Muscle of arm (tissue), 12 donors: ENCODE results near the gene EFEMP1. TPM values are rescaled to one million over a fixed set of nuclear protein-coding genes. Genes with fewer than 3 reads are reported as not detected.
"Not testable (repeated sequence)": the region's sequence is repeated elsewhere in the genome, so short reads cannot be mapped to it uniquely, and the experiment has no call there.

Experiments used
- DNase-seq: peaks from one replicate; pipeline ENCODE4 v3.0.0-alpha.2; 2013
- polyA plus RNA-seq, 12 donors: library from polyadenylated mRNA; unstranded; fragments of 120-200 nt; gene quantifications; one replicate each; pipeline ENCODE4 v1.2.1, GENCODE V29; 2013; ENCODE audit not compliant: insufficient read length in 12 of 12

Gene EFEMP1
- polyA plus RNA-seq, 12 donors = 19.1 to 74.2 (median 35.5) TPM; not detected in 1

DNA sequence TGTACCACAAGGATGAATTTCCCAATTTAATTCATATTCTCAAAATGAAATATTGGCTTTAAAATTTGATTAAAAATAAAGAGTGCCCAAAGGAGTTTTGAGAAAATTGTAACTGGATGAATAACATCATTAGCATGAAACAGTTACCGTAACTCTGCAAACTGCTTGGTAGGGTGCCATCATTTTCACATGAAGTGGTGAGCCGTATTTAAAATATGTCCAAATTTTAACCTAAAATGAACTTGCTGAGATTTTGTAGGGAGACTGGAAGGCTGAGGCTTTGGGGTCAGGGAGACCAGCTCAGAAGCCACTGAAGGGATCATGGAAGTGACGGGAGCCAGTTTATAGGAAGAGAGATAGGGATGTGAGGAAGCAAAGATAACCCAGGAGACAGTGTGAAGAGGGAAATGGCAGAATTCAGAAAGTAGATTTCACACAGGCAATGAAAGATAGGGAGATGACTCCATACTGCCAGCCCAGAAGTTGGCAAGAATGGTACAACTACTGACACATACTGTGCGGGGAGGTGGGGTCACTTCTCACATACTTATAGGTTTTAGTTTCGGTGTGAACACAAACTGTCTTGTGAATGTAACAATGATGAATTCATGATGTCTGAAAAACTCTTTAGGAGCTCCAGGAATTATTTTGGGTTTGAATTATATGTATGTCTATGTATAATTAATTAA is 53.8 kb downstream of the EFEMP1 start:
- DNase-seq = no peak

DNA sequence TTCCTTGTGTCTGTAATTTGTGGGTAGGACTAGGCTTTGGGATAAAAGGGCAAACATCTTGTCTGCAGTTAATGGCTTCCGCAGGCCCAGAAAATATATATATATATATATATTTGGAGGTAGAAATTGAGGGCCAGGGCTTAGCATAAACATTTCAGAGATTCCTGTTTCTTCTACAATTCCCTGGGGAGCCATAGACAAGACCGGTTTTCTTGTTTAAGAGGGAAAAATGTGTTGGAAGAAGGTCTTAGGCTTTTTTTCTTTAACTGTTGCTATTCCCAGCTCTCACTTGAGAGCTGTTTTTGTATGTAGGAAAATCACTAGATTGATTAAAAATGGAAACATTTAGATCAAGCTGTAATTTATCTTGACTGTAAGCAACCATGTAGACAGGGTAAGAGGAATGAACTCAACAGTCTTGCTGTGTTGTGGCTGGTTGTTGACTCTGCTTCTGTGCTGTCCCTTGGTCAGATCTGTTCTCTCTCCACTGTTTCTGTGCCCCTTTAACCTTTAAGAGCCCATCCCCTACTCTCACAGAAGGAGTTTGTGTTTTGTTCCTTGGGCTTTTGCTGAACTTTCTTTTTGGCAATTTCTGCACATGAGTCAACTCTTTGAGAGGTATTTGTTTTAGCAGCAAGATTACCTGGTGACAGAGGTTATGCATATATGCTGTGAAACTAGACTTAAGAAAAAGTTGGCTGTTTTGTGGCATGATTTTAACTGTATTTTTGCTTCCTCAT is 58.3 kb downstream of the EFEMP1 start:
- DNase-seq = no peak

DNA sequence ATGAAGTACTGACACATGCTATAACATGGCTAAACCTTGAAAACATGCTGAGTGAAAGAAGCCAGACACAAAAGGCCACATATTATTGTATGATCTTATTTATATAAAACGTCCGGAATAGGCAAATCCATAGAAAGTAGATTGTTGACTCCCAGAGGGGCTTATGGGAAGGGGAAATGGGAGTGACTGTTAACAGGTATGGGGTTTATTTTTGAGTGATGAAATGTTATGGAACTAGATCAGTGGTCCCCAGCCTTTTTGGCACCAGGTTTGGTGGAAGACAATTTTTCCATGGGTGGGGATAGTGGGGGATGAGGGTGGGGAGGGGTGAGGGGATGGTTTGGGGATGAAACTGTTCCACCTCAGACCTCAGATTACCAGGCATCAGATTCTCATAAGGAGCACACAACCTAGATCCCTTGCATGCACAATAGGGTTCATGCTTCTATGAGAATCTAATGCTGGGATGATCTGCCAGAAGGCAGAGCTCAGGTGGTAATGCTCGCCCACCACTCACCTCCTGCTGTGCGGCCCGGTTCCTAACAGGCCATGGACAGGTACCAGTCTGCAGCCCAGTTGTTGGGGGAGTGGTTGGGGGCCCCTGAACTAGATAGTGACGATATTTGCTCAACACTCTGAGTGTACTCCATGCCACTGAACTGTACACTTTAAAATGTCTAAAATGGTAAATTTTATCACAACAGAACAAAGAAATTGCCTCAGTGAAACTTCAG is 59.1 kb downstream of the EFEMP1 start:
- no peak for DNase-seq

DNA sequence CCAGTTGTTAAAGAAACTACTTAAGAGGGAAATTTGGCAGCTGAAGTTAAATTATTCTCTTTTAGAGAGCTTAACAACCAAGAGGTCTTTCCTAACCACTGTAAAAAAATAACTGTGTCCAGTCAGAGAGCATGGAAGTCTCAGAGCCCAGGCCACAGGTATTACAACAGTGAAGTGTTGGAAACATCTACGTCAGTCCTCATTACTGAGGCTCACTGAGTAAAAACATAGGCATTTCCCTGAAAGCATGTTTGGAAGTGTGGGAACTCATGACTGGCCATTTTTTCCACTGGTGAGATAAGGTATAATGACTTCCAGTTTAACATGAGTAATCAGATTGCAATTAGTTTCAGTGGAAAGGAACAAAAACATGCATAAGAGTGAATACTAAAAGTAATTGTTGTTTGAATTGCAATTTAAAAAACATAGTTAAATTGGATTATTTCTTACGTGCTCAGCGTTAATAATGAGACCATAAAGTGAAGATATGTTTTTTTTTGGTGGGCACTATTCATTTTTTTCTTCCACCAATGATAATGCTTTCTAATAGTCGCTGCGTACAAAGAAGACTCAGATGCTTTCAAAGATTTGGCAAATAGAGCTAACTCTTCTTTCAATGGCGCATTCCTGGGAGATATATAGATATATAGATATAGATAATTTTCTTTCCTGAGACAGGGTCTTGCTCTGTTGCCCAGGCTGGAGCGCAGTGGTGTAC is 60.8 kb downstream of the EFEMP1 start:
- no peak for DNase-seq

DNA sequence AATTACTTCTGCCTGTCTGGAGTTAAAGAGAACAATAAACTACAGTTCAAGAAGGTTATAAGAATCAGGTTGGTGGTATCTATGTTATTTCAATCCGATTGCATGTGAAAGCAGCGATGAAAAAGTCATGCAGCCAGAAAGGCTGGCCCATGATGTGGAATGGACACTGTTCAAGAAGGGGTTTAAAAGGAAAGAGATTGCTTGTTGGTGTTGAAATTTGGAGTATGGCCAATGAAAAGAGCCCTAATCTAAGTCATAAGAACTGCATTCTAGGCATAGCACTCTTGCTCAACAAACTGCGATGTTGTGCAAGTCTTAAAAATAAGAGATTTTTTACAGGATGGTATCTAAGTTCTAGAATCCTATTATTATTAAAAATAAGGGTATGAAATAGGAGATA is 61.3 kb downstream of the EFEMP1 start:
- no peak for DNase-seq

DNA sequence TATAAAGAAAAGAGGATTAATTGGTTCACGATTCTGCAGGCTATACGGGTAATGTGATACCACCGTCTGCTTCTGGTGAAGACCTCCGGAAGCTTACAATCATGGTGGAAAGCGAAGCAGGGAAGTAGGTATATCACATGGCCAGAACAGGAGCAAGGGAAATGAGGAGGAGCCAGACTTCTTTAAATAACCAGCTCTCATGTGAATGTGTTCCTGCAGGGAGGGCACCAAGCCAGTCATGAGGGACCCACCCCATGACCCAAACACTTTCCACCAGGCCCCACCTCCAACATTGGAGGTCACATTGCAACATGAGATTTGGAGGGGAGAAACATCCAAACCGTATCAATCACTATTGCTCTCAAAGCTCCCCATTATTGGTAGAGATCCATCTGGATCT is 61.8 kb downstream of the EFEMP1 start:
- no peak for DNase-seq

DNA sequence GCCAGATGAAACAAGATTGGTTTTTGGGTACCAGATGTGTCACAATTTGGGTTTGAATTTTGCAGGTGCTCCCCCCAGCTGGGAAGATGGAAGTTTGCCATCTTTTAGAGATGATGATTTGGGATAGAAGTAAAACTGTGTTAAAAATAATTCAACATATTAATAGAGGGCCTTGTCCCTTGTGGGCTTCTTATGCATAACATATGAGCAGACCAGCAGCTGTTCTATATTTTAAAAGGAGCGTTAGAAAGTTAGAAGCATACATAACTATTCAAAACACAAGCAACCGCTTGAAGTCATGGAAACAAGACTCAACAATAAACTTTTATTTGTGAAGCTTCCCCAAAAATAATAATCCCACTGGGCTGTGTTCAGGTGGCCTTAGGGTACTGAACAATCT is 62.8 kb downstream of the EFEMP1 start:
- peak; percentile 72 for DNase-seq

DNA sequence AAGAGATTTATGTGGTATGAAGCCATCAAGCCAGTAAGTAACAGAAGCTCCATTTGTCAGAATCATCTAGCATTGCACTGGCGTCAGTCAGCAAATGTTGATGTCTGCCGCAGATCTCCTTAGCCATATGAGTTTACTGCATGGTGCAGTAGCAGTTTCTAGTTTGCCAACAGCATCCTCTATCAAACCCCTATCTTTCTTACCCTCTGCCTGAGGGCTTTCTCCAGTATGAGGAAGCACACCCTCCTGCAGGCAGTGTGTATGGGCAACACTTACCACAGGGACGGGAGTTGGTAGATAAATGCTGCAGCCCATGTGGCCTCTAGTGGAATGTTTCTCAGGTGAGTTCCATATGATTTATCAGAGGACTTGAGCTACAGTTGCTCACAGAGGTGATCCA is 63.7 kb downstream of the EFEMP1 start:
- no peak for DNase-seq

DNA sequence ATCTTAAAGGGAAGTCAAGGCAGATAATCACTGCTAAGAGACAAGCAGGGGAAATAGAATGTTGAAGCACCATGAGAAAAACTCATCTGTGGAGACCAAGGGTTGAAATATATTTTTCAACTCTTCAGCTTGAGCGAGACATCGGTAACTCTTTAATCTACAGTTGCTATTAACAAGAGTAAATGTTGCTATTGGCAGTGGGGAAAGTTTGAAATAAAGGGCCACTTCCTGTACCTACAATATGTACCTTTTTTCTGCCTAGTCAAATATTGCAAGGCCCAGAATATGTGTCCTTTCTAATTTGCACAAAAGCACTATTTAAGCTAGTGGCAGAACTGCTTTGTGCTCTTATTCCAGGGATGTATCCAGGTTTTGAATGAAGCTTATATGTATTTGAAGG is 65.8 kb downstream of the EFEMP1 start:
- DNase-seq = no peak

DNA sequence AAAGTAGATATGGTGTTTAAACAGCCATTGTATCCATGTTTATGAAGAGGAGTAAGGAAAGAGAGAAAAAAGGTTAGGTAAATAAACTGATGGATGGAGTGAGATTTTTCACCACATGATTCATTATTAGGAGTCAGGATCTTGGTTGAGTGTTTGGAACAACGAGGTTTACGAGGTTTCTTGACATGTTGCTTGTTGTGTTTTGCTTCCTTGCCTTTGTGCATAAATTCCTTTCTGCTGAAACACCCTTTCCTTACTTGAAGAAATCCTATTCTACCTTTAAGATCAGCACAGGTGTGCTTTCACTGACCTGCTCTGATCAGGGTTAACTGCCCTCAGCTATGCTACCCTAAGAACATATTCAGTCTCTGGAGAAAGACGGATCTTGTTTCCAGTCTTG is 66.6 kb downstream of the EFEMP1 start:
- no peak for DNase-seq

DNA sequence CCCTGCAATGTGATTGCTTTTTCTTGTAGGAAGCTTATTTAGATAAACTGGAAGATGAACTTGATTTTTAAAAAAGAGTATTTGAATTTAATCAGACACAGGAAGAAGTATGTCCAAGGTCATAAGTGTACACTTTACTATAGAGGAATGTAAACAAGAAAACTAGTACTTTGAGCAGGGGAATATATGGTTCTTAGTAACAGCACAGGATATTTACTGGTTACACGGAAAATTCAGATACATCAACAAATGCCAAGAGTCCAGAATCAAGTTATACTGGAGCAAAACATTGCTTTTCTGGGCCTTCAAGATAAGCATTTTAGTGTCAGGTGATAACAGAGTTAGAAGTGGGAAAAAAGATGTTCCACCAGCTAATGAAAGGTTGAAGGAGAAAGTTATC is 75.5 kb downstream of the EFEMP1 start:
- no peak for DNase-seq

DNA sequence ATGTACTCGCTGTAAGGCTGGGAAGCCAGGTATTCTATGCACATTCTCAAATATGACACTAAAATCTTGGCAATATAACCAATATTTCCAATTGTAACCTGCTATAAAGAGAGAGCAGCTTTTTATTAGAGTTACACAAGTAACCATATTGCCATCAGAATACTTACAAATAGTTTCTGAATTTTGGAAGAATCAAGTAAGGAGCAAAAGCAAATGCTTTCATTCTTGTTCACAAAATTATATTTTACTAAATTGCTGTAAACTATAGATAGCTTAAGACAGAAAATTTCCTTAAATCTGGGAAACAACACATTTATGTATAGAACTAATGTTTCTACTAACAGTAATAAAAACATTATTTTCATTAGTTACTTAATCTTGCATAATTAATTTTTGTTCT is 77.2 kb downstream of the EFEMP1 start:
- DNase-seq = no peak

DNA sequence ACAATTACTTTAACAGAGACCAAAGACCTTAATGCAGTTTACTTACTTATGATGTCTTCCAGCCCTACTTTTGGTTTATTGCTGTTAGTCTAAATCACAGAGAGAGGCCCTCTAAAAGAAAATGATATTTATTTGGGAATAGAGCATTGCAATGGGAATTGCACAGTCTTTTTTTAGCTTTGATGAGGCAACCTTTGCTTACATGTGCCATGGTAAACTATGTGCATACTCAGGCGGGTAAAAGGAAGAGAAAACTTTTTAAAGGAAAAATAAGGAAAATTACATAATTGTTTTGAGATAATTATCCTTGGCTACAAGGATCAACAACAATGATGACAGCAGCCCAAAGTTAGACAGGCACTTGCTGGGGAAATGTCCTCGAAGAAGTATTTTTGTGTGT is 78.6 kb downstream of the EFEMP1 start:
- no peak for DNase-seq

DNA sequence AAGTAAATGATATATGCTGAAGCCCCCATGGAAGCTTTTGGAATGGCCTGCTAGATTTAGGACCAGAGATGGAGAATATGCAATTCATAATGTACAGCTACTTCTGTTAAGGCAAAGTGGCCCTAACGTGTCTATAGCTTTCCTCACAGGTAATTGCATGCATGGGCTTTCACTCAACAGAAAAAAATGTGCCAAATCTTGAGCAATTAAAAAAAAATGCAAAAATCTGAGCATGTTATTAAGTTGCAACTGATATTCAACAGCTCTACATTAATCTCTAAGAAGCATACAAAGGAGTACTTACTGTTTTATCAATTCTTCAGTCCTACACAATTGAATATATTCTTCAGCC is 79.6 kb downstream of the EFEMP1 start:
- DNase-seq = no peak

DNA sequence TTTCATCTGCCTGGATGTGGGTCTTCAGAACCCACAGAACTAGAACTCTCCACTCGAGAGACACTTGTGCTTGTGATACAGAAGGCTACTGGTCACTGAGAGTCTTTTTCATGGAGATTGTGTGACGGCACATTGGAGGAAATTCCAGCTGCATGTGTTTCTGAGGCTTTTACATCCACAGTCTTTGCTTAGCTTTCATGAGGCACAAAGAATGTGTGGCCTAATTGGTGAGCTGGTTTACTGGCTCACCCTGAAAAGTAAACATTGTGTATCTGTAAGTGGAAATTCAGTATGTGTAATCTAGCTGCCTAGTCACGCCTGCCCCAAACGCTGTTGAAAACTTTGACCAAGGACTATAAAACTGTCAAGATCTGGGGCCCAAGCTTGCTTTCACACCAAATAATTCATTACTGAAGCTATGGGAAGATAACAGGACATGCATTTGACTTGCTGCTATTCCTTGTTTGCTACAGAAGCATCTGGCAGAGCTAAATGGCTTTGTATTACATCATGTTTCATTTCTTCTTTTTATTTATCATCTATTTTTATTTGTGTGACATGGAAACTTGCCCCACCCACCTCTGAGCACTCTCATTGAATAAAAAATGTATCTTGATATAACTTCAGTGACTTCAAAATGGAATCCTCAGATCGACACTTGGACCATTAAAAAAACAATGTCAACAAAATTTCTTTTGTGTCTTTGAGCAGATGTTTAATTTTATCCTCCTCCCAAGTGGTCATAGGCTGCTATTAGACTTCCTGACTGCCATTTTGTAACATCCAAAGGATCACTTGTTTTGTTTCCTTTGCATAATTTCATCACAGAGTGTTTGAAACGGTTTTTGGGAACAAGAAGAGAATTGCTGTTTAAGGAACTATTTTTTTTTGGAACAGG is 80.2 kb downstream of the EFEMP1 start:
- DNase-seq = no peak

DNA sequence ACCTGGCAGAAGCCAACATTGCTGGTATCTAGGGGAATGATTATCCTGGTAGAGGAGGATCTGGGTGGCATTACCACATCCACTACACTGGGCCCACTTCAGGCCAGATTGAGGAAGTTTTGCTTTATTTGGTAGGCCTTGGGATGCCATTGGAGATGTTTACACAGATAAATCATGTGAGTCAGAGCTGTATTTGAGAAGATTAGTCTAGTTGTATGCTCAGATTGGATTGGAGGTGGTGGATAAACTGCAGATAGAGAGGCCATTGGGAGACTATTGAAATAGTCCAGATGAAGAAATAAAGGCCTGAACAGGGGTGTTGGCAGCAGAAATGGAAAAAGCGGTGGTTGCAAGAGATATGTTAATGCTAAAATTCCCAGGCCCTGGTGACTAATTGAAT is 81.5 kb downstream of the EFEMP1 start:
- DNase-seq = no peak

DNA sequence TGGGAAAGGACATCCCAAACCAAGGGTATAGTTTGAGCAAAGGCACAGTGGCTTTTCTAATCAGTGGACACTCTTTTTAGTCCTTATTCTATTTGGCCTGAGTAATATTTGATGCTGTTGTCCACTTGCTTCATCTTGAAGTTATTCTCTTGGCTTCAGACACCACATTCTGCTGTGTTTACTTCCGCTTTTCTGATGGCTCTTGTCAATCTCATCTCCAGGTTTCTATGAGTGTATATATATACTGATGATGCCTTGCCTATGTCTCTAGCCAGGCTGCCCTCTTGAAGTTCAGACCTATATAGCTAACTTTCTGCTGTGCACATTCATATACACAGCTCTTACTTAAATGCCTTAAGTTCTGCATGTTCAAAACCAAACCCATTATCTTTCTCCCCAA is 83.1 kb downstream of the EFEMP1 start:
- no peak for DNase-seq

DNA sequence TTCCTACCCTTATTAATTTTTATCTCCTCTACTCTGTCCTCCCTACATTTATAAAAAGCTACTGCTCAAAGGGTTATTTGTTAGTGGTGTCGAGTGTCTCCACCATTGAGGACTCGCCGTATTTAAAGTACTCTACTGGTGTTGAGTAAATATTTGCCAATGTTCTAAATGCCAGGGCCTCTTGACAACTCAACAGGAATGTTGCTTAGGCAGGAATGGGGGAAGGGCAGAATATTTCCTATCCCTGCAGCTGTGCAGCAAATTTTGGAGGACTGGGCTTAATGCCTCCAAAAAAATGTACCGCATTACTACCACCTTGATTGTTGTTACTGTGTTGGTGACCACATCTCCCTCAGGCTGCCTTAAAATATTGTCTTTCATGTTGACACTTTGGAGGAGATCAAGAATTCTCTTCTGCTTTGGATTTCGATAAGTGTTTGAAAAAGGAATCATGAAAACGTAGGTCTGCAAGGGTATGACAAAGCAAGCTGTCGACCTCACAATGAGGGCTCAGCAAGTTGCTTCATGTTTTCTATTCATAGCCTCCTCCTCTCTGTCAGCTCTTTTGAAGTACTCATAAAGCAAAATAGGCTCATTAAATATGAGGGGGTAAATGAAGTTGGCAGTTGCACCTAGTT is 84.3 kb downstream of the EFEMP1 start:
- no peak for DNase-seq

DNA sequence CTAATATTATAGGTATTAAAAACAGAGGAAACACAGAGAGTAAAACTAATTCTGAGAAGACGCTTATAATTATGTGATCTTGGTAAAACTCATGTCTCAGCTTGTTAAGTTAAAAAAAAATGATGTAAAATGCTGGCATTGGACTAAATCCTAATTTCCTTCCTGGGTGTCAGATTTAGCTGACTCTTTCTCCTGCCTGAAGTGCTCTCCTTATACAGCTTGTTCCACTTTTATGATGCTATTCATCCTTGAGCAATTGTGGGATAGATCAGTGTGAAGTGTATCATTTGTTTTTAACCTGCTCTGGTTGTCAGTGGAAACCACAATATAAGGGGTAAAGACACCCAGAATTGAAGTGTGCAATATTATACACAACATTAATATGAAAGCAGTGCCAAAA is 84.9 kb downstream of the EFEMP1 start:
- no peak for DNase-seq

DNA sequence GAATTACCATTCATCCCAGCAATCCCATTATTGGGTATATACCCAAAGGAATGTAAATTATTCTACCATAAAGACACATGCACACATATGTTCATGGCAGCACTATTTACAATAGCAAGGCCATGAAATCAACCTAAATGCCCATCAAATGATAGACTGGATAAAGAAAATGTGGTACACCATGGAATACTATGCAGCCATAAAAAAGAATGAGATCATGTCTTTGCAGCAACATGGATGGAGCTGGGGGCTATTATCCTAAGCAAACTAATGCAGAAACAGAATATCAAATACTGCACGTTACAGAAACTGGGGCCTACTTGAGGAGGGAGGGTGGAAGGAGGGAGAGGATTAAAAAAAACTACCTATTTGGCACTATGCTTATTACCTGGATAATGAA is 85.5 kb downstream of the EFEMP1 start:
- DNase-seq = not testable (repeated sequence)

DNA sequence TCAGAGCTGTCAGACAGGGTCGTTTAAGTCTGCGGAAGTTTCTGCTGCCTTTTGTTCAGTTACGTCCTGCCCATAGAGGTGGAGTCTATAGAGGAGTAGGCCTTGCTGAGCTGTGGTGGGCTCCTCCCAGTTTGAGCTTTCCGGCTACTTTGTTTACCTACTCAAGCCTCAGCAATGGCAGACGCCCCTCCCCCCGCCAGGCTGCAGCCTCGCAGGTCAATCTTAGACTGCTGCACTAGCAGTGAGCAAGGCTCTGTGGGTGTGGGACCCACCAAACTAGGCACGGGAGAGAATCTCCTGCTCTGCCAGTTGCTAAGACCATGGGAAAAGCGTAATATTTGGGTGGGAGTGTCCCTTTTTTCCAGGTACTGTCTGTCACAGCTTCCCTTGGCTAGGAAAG is 86.5 kb downstream of the EFEMP1 start:
- no peak for DNase-seq
